ENCODE measurements around the gene BBS1. TPM values are rescaled to one million over a fixed set of nuclear protein-coding genes. Genes with fewer than 3 reads are reported as not detected.
A peak's percentile ranks its signal among the peaks of the same experiment; 100 is the strongest.
"Not testable (repeated sequence)": the region's sequence is repeated elsewhere in the genome, so short reads cannot be mapped to it uniquely, and the experiment has no call there.

The BBS1 gene
- total and polyA plus RNA-seq, 8 donors = 22.8 to 75.1 (median 63.6) TPM

- intact Hi-C loops (cut with DNase I) = no loop called here
- no peak for ATAC-seq
- TF ChIP-seq CTCF (IDR thresholded peaks at IDR 0.05) = no peak
- no peak for DNase-seq
- Histone ChIP-seq H3K36me3 (peaks cover 0 to 54% of the 10 kb centered on the region in 2 donors), H3K4me3 (no peak overlapping the region), H3K27me3 (peaks cover 0 to 7% of the 10 kb centered on the region in 2 donors), H3K27ac (no peak overlapping the region), H3K4me1 (peaks cover 11 to 44% of the 10 kb centered on the region in 2 donors), H3K9me3 (no peaks in the 10 kb centered on the region)
Observed at GRCh38 chr11:66542362-66542761, 31.9 kb downstream of the BBS1 start.

- Histone ChIP-seq H3K4me3 (no peak overlapping the region), H3K4me1 (peaks cover 11 to 44% of the 10 kb centered on the region in 2 donors), H3K36me3 (peaks cover 0 to 44% of the 10 kb centered on the region in 2 donors), H3K9me3 (no peaks in the 10 kb centered on the region), H3K27ac (peak overlapping the region; percentile 4 to 15), H3K27me3 (peaks cover 0 to 7% of the 10 kb centered on the region in 2 donors)
- ATAC-seq (no peak), DNase-seq (peak; percentile 37 to 85 (median 60))
- intact Hi-C loops (cut with DNase I) = no loop called here
- TF ChIP-seq CTCF (IDR thresholded peaks at IDR 0.05) = peak in 1 of 2 donors; percentile 37
Observed at GRCh38 chr11:66543263-66544107, 33.0 kb downstream of the BBS1 start.

GRCh38 chr11:66544952-66545351, 34.5 kb downstream of the BBS1 start:
- peaks cover 0 to 29% of the 10 kb centered on the region in 2 donors for H3K36me3 ChIP-seq
- H3K27ac ChIP-seq; DNase-seq; H3K9me3 ChIP-seq; H3K27me3 ChIP-seq; intact Hi-C loops (cut with DNase I); ATAC-seq: not testable (repeated sequence)
- H3K4me1 ChIP-seq = peaks cover 11 to 44% of the 10 kb centered on the region in 2 donors
- peak overlapping the region; percentile 67 to 81 for H3K4me3 ChIP-seq

DNA sequence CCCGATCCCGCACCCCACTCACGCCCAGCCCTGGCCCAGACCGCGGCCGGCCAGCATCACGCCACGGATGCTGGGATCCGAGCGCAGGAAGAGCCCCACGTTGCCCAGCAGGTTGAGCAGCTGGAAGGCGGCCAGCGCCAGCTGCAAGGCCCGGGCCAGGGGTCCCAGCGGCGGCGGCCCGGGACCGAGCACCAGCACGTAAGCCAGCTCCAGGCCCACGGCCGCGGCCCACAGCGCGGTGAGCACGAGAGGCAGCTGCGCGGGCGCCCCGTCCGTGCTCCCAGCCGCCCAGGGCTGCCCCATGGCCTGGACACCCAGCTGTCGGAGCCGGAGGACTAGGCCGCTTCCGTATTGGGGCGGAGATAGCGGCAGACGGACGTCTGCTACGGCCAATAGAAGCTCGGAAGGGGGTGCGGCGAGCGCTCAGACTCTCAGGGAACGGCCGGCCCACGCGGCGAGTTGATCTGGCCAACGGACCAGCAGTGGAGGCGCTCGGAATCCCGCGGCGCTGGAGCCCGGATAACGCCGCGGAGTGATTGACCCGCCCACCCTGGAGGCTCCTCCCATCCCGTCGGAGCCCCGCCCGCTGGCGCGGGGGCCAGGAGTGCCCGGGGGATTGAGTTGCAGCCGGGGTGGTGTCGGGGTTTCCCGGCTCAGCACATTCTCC, 35.4 kb downstream of the BBS1 start, which contains the start of gene ZDHHC24:
Gene ZDHHC24 (minus strand): TSS at position 348 of the 667 bp plus-strand sequence. CDS start 45 bp downstream, at position 303.
- Histone ChIP-seq H3K4me1 (peaks cover 11 to 44% of the 10 kb centered on the region in 2 donors), H3K27me3 (peaks cover 0 to 7% of the 10 kb centered on the region in 2 donors), H3K9me3 (no peaks in the 10 kb centered on the region), H3K36me3 (peaks cover 0 to 23% of the 10 kb centered on the region in 2 donors), H3K4me3 (peak within 1 kb of the TSS; percentile 67 to 81), H3K27ac (peak within 1 kb of the TSS; percentile 37 to 79)
- no peak for TF ChIP-seq CTCF (IDR thresholded peaks at IDR 0.05)
- intact Hi-C loops (cut with DNase I) = no loop called here
- DNase-seq (peak; percentile 81 to 100 (median 96)), ATAC-seq (peak; percentile 98)

DNA sequence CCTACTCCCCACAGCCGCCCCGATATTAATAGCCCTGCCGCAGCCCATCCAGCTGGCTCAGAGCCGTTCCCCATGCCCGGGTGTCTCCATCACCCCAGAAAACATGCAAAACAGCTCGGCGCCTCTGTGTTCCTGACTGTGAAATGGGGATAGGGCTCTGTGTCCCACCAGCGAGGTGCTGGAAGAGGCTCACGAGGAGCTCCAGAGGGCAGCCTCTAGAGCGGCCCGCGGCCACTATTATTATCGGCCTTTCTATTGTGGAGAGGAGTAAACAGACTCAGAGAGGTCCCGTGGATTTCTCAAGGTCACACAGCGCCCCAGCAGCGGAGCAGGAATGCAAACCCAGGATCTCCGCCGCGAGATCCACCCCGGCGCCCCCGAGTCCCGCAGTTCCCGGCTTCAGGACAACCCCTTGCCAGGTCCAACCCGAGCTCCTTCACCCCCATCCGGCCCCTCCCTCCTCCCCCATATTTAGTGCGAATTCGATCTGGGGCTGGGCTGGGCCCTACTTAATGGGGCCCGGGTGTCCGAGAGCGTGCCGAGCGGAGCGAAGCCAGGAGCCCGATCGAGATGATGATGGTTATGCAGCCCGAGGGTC, 36.0 kb downstream of the BBS1 start, which contains the start of gene ACTN3:
Gene ACTN3 (plus strand): TSS at position 536 of the 598 bp plus-strand sequence. CDS start 35 bp downstream, at position 571.
- Histone ChIP-seq H3K36me3 (peaks cover 0 to 17% of the 10 kb centered on the region in 2 donors), H3K9me3 (no peaks in the 10 kb centered on the region), H3K4me1 (peaks cover 11 to 44% of the 10 kb centered on the region in 2 donors), H3K27me3 (peaks cover 0 to 7% of the 10 kb centered on the region in 2 donors), H3K27ac (peak within 1 kb of the TSS; percentile 37 to 79), H3K4me3 (peak within 1 kb of the TSS; percentile 67 to 81)
- no peak for TF ChIP-seq CTCF (IDR thresholded peaks at IDR 0.05)
- ATAC-seq (peak; percentile 3), DNase-seq (no peak)
- intact Hi-C loops (cut with DNase I) = no loop called here

All from left lung (tissue), 10 donors.